ENCODE measurements around the gene HEXIM1. TPM values are rescaled to one million over a fixed set of nuclear protein-coding genes. Genes with fewer than 3 reads are reported as not detected.

The HEXIM1 gene, protein sequence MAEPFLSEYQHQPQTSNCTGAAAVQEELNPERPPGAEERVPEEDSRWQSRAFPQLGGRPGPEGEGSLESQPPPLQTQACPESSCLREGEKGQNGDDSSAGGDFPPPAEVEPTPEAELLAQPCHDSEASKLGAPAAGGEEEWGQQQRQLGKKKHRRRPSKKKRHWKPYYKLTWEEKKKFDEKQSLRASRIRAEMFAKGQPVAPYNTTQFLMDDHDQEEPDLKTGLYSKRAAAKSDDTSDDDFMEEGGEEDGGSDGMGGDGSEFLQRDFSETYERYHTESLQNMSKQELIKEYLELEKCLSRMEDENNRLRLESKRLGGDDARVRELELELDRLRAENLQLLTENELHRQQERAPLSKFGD
- 20.9 and 34.8 TPM in 2 replicates for total RNA-seq
- polyA plus RNA-seq = 17.7 and 17.9 TPM in 2 replicates

DNA sequence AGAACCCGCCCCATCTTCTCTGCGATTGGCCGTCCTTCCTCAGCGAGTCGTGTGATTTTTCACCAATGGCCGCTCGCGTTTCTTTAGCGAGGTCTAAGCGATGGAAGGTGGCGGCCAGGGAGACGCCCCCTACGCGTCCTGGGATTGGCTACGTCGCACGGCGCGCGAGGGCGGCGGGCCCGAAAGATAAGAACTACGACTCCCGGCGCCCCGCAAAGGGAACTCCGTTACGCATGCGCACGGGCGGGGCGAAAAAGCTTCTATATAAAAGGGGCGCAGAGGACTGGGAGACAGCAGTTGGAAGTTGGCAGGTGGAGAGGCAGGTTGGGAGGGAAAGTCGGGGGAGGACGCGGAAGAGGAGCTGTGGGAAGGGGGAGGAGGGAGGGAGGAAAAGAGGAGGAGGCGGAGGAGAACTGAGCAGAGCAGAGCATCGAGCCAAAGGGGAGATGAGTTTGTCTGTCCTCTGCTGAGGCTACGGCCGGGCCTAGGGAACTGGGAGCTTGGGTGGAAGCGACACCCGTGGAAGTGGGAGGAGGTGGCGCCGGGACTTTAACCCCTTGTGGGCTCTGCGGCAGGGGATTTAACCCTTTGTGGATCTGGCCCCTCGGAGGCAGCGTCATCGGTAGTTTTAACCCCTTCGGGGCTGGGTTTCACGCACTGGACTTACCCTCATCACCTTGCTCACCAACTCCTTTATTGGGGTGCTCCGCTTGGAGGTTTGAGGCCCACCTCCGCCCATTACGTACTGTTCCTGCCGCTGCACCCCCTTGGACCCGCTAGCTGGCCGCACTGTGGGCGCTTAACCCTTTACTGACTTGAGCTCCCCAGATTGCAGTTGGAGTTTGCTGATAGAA, at the start of gene HEXIM1:
HEXIM1 (plus strand) TSS at position 293 of the 854 bp plus-strand sequence. CDS start 716 bp downstream, outside the sequence.
- DNase-seq (ENCODE audit: low read depth in 1 of 2, low spot score in 1 of 2) = peak; percentile 100
- Histone ChIP-seq H3K4me1 (ENCODE audit: low read depth) (peaks cover 7% of the 10 kb centered on the region), H3K4me3 (peak within 1 kb of the TSS; percentile 66), H3K36me3 (no peaks in the 10 kb centered on the region), H3K27me3 (no peaks in the 10 kb centered on the region), H3K27ac (peak within 1 kb of the TSS; percentile 96), H3K9me3 (ENCODE audit: low read depth) (no peaks in the 10 kb centered on the region)
- TF ChIP-seq, protein P1, sequence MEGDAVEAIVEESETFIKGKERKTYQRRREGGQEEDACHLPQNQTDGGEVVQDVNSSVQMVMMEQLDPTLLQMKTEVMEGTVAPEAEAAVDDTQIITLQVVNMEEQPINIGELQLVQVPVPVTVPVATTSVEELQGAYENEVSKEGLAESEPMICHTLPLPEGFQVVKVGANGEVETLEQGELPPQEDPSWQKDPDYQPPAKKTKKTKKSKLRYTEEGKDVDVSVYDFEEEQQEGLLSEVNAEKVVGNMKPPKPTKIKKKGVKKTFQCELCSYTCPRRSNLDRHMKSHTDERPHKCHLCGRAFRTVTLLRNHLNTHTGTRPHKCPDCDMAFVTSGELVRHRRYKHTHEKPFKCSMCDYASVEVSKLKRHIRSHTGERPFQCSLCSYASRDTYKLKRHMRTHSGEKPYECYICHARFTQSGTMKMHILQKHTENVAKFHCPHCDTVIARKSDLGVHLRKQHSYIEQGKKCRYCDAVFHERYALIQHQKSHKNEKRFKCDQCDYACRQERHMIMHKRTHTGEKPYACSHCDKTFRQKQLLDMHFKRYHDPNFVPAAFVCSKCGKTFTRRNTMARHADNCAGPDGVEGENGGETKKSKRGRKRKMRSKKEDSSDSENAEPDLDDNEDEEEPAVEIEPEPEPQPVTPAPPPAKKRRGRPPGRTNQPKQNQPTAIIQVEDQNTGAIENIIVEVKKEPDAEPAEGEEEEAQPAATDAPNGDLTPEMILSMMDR (IDR thresholded peaks at IDR 0.05; ENCODE audit: low read depth, low read length) = no peak

DNA sequence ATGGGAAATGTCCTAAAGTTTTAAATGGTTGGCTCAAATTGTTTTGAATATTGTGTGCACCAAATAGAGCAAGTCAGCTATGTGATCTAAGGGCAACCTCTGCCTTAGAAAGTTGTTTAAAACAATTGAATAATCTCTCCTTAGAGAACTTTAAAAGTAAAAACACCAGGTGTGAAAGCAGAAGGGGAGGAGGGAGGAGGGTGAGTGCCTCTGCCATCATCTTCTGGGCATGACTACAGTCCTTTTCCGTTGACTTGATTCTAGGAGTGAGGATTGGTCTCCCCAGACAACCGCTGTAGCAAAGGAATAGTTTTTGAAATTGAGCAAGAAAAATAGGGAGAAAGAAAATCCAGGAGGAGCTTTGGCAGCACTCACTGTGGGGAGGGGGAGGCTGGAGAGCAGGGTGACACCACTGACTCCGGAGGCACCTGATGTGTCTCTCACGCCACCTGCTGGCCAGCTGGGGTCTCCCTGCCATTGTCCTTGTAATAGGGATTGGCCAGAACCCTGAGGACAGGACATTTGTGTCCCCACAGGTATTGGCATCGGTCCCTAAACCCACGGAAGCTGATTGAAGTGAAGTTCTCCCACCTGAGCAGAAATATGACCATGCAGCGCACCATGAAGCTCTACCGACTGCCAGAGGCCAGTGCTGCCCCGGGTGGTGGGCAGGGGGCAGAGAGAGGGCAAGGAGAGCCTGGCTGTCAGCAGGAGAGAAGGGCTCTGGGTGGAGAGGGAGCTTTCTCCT, 49.2 kb upstream of the HEXIM1 start:
- Histone ChIP-seq H3K9me3 (ENCODE audit: low read depth) (no peaks in the 10 kb centered on the region), H3K4me1 (ENCODE audit: low read depth) (no peaks in the 10 kb centered on the region), H3K27ac (no peak overlapping the region), H3K36me3 (peaks cover 66% of the 10 kb centered on the region), H3K4me3 (no peak overlapping the region), H3K27me3 (no peaks in the 10 kb centered on the region)
- DNase-seq (ENCODE audit: low read depth in 1 of 2, low spot score in 1 of 2) = peak; percentile 79 to 93
- TF ChIP-seq, protein P1 (IDR thresholded peaks at IDR 0.05; ENCODE audit: low read depth, low read length) = peak; percentile 77

DNA sequence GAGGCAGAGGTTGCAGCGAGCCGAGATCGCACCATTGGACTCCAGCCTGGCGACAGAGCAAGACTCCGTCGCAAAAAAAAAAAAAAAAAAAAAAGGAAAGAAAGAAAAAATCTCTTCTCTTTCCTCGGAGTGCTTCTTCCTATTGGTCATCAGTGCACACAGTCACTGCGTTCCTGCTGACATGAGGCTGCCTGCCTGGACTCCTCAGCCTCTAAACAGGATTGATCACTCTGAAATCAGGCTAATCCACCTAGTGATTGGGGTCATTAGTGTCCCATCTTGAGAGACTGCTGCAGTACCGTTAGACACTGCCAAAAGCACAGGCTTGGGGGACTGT, 46.8 kb upstream of the HEXIM1 start:
- Histone ChIP-seq H3K9me3 (ENCODE audit: low read depth) (no peaks in the 10 kb centered on the region), H3K27ac (no peak overlapping the region), H3K4me3 (no peak overlapping the region), H3K27me3 (no peaks in the 10 kb centered on the region), H3K4me1 (ENCODE audit: low read depth) (no peaks in the 10 kb centered on the region), H3K36me3 (peaks cover 71% of the 10 kb centered on the region)
- DNase-seq (ENCODE audit: low read depth in 1 of 2, low spot score in 1 of 2) = no peak
- TF ChIP-seq, protein P1 (IDR thresholded peaks at IDR 0.05; ENCODE audit: low read depth, low read length) = no peak

DNA sequence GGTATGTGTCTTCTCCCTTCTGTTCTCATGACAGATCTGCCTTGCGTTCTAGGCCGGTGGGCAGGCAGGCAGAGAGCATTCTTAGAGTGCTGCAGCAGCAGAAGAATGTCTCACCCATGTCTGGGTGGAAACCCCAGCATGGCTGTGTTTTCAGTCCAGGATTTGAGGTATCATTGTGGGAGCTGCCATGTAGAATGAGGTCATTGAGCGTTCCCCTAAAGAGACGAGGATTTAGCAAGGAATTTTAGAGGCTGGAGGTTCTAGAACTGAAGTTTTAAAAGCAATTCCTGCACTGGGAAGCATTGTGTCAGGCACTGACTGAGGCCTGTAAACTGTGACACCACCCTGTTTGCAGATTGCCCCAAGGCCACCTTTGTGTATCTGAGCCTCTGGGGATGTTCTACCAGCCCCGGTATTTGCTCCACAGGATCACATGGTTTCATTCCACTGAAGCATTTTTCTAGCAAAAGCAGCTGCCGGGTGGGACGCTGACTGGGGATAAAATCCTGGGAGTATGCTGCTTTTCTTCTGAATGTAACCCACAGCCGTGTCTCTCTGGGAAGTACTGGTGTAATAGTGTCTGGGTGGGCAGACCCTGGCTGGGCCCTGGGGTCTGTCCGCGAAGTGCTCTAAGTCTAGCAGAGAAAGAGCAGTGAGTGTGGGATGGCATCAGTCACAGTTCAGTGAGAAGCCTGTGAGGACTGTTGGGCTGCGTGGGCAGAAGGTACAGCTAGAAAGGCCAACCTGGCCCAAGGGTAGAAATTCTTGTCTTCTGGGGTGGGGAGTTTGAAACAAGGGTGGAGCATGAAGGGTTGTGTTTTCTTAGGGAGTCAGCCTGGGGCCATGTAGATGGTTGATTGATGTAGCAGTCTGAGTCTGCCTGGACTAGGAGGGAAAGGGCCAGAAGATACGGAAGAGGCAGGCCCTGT, 46.1 kb upstream of the HEXIM1 start:
- no peak for DNase-seq (ENCODE audit: low read depth in 1 of 2, low spot score in 1 of 2)
- Histone ChIP-seq H3K4me1 (ENCODE audit: low read depth) (no peaks in the 10 kb centered on the region), H3K9me3 (ENCODE audit: low read depth) (no peaks in the 10 kb centered on the region), H3K36me3 (peaks cover 70% of the 10 kb centered on the region), H3K27ac (no peak overlapping the region), H3K27me3 (no peaks in the 10 kb centered on the region), H3K4me3 (no peak overlapping the region)
- TF ChIP-seq, protein P1 (IDR thresholded peaks at IDR 0.05; ENCODE audit: low read depth, low read length) = no peak

Measured in cardiac muscle cell (in vitro differentiated cells and primary cell).